Gastrocnemius medialis (tissue), 4 donors: ENCODE data around the gene MYH9. TPM values are rescaled to one million over a fixed set of nuclear protein-coding genes. Genes with fewer than 3 reads are reported as not detected.

Source experiments
- ATAC-seq, 2 donors: fragments of 150-250 bp; one replicate each; pipeline ENCODE4 v1.9.1; 2016
- DNase-seq, 2 donors: peaks; one replicate each; pipeline ENCODE4 v3.0.0-alpha.2; 2019
- H3K27ac ChIP-seq, 4 donors: fragments of 200-600 bp; sonication (generic); 1 replicate in 1 of 4; 2 replicates in 3 of 4; pipeline ENCODE4 v1.5.1; 2016 to 2018; ENCODE audit warnings: mild to moderate bottlenecking in 2 of 4, moderate library complexity in 1 of 4
- H3K27me3 ChIP-seq, 3 donors: fragments of 200-600 bp; sonication (generic) in 2 of 3; 1 replicate in 1 of 3; 2 replicates in 2 of 3; pipeline versions ENCODE4 v1.5.1 to v1.6.0; 2016 to 2019; ENCODE audit warnings: mild to moderate bottlenecking in 1 of 3, moderate library complexity in 1 of 3
- H3K36me3 ChIP-seq, 2 donors: fragments of 200-600 bp; sonication (generic) in 1 of 2; one replicate each; pipeline ENCODE4 v1.5.1; 2017 to 2018
- H3K4me1 ChIP-seq, 2 donors: fragments of 200-600 bp; sonication (generic) in 1 of 2; one replicate each; pipeline ENCODE4 v1.5.1; 2016 to 2017; ENCODE audit warnings: mild to moderate bottlenecking in 2 of 2
- H3K4me3 ChIP-seq, 4 donors: fragments of 200-600 bp; sonication (generic) in 3 of 4; 1 replicate in 1 of 4; 2 replicates in 3 of 4; pipeline ENCODE4 v1.5.1; 2016 to 2019; ENCODE audit warnings: mild to moderate bottlenecking in 2 of 4
- H3K9me3 ChIP-seq, 3 donors: fragments of 200-600 bp; sonication (generic) in 2 of 3; 1 replicate in 1 of 3; 2 replicates in 2 of 3; pipeline ENCODE4 v1.5.1; 2016 to 2019
- CTCF ChIP-seq, 5 experiments: fragments of 450-650 bp in 3 of 5; fragments of 200-600 bp in 2 of 5; sonication (generic) in 2 of 5; IDR thresholded peaks in 4 of 5; conservative IDR thresholded peaks in 1 of 5; 1 replicate in 4 of 5; 2 replicates in 1 of 5; pipeline ENCODE4 v1.5.1; 2016 to 2019; ENCODE audit warnings: antibody characterized with exemption in 5 of 5, mild to moderate bottlenecking in 3 of 5, moderate library complexity in 3 of 5
- POLR2A ChIP-seq, 2 donors: fragments of 450-650 bp; IDR thresholded peaks; one replicate each; pipeline ENCODE4 v1.6.1; 2017; ENCODE audit warnings: antibody characterized with exemption in 2 of 2, mild to moderate bottlenecking in 2 of 2, moderate library complexity in 2 of 2
- in situ Hi-C, 4 donors: fragments of 200-750 bp; cut with MboI; loops; one replicate each; pipeline versions ENCODE4 v1.15.0 to v1.8.0; 2017; ENCODE audit warnings: low sequenced_read_pairs in 4 of 4
- intact Hi-C: fragments of 100-400 bp; cut with DNase I; formaldehyde crosslinking; loops from one replicate; pipeline ENCODE4 v1.15.1; 2023; ENCODE audit warnings: low total_unique reads
- total RNA-seq, 4 donors: library from RNA; depleted of rRNA; stranded (reverse); fragments of >200 nt; gene quantifications; one replicate each; pipeline versions ENCODE4 v1.1.0 to v1.2.3, GENCODE V29; 2016

Gene MYH9
- total RNA-seq, 4 donors from 2014 or later: 38.9 to 115 (median 104) TPM

- Histone ChIP-seq H3K36me3 (peaks cover 0 to 7% of the 10 kb centered on the region in 2 donors), H3K27ac (peak overlapping the region; percentile 88 to 97 (median 93)), H3K4me1 (peaks cover 27 to 39% of the 10 kb centered on the region in 2 donors), H3K27me3 (no peaks in the 10 kb centered on the region), H3K9me3 (no peaks in the 10 kb centered on the region), H3K4me3 (peak overlapping the region; percentile 64 to 87 (median 76))
- intact Hi-C loops: loop anchor here (1.0 to 2.0 kb wide), 2 partner anchors 15 to 44 kb away; no protein-coding TSS in a partner anchor
- TF ChIP-seq CTCF (IDR thresholded peaks at IDR 0.05 in 4 of 5, conservative IDR thresholded peaks at IDR 0.05 in 1 of 5) (no peak), POLR2A (IDR thresholded peaks at IDR 0.05) (no peak)
- in situ Hi-C loops: loop anchor here in 1 of 4 donors (10.0 kb wide), 1 partner anchor 94 kb away; no protein-coding TSS in a partner anchor
- peak in 1 of 2 donors; percentile 43 for DNase-seq
- peak; percentile 45 to 49 for ATAC-seq
These were observed 149.2 kb downstream of the MYH9 start for GRCh38 chr22:36238373-36239149.

GRCh38 chr22:36237462-36238372, 150.1 kb downstream of the MYH9 start:
- no peaks in the 10 kb centered on the region for H3K27me3 ChIP-seq
- DNase-seq: no peak
- H3K4me3 ChIP-seq: peak overlapping the region; percentile 64 to 87 (median 76)
- TF ChIP-seq POLR2A (IDR thresholded peaks at IDR 0.05) (no peak), CTCF (IDR thresholded peaks at IDR 0.05 in 4 of 5, conservative IDR thresholded peaks at IDR 0.05 in 1 of 5) (no peak)
- intact Hi-C loops: loop anchor here (2.0 kb wide), 1 partner anchor 43 kb away; no protein-coding TSS in a partner anchor
- in situ Hi-C loops: loop anchor here in 1 of 4 donors (10.0 kb wide), 1 partner anchor 93 kb away; no protein-coding TSS in a partner anchor
- H3K4me1 ChIP-seq: peaks cover 24 to 37% of the 10 kb centered on the region in 2 donors
- H3K27ac ChIP-seq: peak overlapping the region; percentile 88 to 97 (median 93)
- no peak for ATAC-seq
- peaks cover 0 to 15% of the 10 kb centered on the region in 2 donors for H3K36me3 ChIP-seq
- H3K9me3 ChIP-seq: no peaks in the 10 kb centered on the region

DNA sequence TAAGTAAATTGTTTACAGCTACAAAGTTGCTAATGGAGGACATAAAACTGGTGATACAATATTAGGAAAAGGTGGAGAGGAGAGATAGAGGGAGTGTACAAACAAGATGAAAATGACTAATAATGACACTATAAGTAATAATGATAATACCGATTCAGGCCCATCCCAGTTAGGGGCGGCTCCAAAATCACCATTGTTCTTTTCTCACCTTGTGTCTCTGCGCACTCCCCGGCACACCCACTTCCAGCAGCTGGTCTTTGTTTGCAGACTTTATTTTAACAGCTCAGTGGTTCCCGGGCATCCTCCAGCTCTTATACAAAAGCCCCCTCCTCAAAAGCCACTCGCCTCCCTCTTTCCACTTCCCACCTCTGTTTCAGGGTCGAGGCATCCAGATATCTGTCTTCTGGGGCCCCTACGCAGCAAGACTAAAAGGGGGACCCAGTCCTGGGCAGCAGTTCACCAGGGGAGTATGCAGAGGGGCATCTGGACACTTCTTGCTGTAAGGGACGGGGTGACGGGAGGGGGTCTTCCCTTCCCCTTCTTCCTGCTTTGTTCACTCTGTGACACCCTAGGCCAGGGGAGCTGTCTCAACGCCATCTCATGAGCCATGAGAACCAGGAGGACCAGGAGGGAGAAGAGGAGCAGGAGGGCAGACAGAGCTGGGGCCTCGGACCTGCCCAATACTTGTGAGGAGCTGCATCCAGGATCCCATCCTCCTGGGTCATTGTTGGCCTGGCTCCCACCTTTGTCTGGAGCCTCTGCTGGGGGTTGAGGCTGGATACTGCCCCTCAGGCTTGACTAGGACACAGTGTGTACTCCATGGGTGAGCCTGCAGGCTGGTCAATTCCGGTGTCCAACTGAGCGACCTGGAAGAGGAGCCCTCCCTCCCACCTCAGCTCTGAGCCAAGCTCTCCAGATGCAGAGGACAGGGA, 151.1 kb downstream of the MYH9 start:
- Histone ChIP-seq H3K36me3 (peaks cover 0 to 26% of the 10 kb centered on the region in 2 donors), H3K27me3 (no peaks in the 10 kb centered on the region), H3K4me1 (peaks cover 24 to 37% of the 10 kb centered on the region in 2 donors), H3K9me3 (no peaks in the 10 kb centered on the region), H3K4me3 (peak overlapping the region in 1 of 4 donors; percentile 76), H3K27ac (no peak overlapping the region)
- intact Hi-C loops (no loop called here), in situ Hi-C loops (loop anchor here in 1 of 4 donors (10.0 kb wide), 1 partner anchor 92 kb away; no protein-coding TSS in a partner anchor)
- DNase-seq: no peak
- ATAC-seq: no peak
- TF ChIP-seq CTCF (IDR thresholded peaks at IDR 0.05 in 4 of 5, conservative IDR thresholded peaks at IDR 0.05 in 1 of 5): no peak
- no peak for TF ChIP-seq POLR2A (IDR thresholded peaks at IDR 0.05)

DNA sequence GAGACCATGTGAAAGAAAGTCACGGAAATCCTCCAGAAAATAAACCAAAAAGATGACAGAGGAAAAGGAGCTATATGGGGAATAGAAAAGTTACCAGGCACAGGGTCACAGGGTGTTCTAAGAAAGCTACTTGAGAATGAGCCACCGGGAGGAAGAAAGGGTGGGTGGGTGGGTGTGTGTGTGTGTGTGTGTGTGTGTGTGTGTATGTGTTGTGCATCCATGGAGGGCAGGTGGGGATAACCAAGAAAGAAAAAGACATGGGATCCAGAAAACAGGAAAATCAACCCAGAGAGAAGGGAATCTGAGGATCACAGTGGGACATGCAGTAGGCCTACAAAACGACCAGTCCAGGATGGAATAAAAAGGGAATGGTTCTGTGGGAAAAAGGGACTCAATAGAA, 152.2 kb downstream of the MYH9 start:
- Histone ChIP-seq H3K27me3 (no peaks in the 10 kb centered on the region), H3K27ac (no peak overlapping the region), H3K36me3 (peaks cover 0 to 36% of the 10 kb centered on the region in 2 donors), H3K9me3 (no peaks in the 10 kb centered on the region), H3K4me3 (no peak overlapping the region), H3K4me1 (peaks cover 24 to 37% of the 10 kb centered on the region in 2 donors)
- no peak for DNase-seq
- ATAC-seq: no peak
- in situ Hi-C loops: loop anchor here in 1 of 4 donors (10.0 kb wide), 1 partner anchor 91 kb away; no protein-coding TSS in a partner anchor
- intact Hi-C loops: no loop called here
- TF ChIP-seq POLR2A (IDR thresholded peaks at IDR 0.05): no peak
- no peak for TF ChIP-seq CTCF (IDR thresholded peaks at IDR 0.05 in 4 of 5, conservative IDR thresholded peaks at IDR 0.05 in 1 of 5)
